VCaP (cell line): ENCODE measurements around the gene VSIR.

ENCODE experiments used
- H3K27ac ChIP-seq: fragments of 450-650 bp; 2 replicates; pipeline ENCODE4 v1.5.1; 2017
- TF ChIP-seq, protein P1 (sequence below): fragments of 450-650 bp; conservative IDR thresholded peaks from 2 replicates; pipeline ENCODE4 v1.5.1; 2017; ENCODE audit warnings: mild to moderate bottlenecking, moderate library complexity

Gene VSIR

GRCh38 chr10:71784679-71785272, 11.5 kb upstream of the VSIR start:
- TF ChIP-seq, protein P1, sequence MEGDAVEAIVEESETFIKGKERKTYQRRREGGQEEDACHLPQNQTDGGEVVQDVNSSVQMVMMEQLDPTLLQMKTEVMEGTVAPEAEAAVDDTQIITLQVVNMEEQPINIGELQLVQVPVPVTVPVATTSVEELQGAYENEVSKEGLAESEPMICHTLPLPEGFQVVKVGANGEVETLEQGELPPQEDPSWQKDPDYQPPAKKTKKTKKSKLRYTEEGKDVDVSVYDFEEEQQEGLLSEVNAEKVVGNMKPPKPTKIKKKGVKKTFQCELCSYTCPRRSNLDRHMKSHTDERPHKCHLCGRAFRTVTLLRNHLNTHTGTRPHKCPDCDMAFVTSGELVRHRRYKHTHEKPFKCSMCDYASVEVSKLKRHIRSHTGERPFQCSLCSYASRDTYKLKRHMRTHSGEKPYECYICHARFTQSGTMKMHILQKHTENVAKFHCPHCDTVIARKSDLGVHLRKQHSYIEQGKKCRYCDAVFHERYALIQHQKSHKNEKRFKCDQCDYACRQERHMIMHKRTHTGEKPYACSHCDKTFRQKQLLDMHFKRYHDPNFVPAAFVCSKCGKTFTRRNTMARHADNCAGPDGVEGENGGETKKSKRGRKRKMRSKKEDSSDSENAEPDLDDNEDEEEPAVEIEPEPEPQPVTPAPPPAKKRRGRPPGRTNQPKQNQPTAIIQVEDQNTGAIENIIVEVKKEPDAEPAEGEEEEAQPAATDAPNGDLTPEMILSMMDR = no peak
- H3K27ac ChIP-seq = no peak overlapping the region

GRCh38 chr10:71783917-71784678, 10.8 kb upstream of the VSIR start:
- TF ChIP-seq, protein P1 = no peak
- H3K27ac ChIP-seq = no peak overlapping the region

DNA sequence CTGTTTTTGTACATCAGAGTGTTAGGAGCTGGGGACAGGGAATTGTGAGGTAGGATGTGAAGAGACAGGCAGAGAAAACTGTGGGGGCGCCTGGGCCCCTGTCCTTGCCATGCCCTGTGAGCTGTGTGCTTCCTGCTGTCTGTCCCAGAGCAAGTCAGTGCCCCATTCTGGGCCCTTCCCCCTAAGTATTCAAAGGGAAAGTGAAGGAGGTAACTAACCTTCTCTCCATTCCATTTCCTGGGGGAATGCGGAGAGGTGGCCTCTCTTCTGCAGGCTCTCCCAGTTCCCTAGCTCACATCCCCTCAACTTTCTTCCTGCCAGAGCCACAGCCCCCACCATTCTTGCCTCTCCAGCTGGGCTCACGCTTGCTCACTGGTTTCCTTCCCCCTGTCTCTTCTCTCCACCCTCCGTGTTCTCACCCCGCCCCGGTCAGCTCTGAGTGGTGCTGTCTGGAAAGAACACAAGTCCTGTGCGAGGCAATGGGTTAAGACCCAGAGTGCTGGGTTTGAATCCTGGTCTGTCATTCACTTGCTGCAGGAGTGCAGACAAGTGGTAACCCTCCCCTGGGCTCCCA, 9.7 kb upstream of the VSIR start:
- TF ChIP-seq, protein P1 = no peak

DNA sequence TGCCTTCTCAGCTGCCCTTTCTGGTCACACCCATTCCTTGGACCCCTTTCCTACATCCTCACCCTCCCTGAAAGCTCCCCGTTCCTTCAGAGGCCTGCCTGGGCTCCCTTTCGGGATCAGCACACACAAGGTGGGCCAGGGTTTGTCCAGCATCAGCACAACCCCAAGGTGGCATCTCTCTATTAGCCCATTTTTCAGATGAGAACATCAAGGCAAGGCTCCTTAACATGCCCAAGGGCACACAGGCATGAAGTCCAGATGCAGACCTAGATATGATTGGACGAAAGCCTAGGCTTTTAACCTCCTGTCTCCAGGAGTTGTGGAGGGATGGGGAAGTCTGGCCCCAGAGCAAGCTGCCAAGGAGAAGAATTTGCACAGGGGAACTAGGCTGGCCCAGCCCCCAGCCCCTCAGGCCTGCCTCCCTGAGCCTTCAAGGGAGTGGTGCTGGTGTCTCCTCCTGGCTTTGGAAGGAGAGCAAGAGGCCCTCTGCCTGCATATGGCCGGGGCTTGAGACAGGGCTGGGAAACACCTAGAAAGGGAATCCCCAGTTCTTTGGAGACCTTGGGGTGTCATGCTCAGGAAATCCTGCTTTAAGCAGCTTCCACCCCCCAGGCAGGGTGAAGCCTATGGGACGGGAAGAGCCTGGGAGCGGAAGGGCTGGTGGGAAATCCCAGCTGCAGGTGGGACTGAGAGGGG, 9.0 kb upstream of the VSIR start:
- TF ChIP-seq, protein P1 = no peak
- no peak overlapping the region for H3K27ac ChIP-seq

More for the DNA sequence above, 9.7 kb upstream of the VSIR start:
- no peak overlapping the region for H3K27ac ChIP-seq

DNA sequence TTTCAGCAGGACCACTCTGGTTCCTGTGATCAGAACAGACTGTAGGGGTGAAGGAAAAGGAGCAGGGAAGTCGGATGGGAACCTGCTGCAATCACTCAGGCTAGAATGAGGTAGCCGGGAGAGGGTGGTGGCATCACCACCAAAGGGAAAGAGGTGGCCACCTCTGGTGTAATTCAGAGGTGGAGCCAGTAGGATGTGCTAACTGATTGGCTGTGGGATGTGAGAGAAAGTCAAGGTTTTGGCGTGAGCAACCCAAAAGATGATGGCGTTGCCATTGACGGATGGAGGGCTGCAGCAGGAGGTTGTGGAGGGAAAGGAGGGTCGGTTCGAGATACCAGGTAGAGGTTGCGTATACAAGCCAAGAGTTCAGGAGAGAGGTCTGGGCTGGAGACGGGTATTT, 7.4 kb upstream of the VSIR start:
- H3K27ac ChIP-seq = no peak overlapping the region
- TF ChIP-seq, protein P1 = no peak

GRCh38 chr10:71780156-71780555, 6.8 kb upstream of the VSIR start:
- TF ChIP-seq, protein P1 = no peak
- H3K27ac ChIP-seq = no peak overlapping the region

DNA sequence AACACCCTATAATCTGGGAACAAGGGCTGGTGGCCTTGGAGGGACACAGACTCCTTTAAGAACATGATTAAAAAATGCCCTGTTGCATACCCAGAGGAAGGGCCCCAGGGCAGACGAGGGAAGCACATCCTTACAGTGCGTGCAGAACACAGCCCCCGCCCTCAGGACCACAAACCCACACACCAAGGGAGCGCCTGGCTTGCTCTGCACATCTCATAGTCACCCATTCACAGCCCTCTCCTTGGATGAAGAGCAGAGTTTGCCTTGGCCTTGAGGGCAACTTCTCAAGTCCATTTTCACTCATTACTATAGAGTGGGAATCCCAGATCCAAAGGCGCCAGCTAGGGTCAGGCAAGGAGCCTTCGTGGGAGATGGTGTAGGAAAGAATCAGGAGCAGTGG, 6.3 kb upstream of the VSIR start:
- H3K27ac ChIP-seq = no peak overlapping the region
- TF ChIP-seq, protein P1 = no peak
